SK-N-SH treated with all-trans-retinoic acid at 6 μM for 48 hours (cell line): ENCODE results near the gene GPR18.

Experiments
- ATAC-seq: fragments of 200-7000 bp; cut with Tn5 transposase; 3 replicates; pipeline ENCODE4 v1.9.1; 2020; ENCODE audit warnings: mild to moderate bottlenecking, moderate library complexity
- ARNTL ChIP-seq: fragments of 450-650 bp; formaldehyde crosslinking; IDR thresholded peaks from 2 replicates; pipeline ENCODE4 v1.5.0; 2020; ENCODE audit warnings: low read depth, mild to moderate bottlenecking, moderate library complexity, borderline replicate concordance
- BACH2 ChIP-seq: fragments of 250-450 bp; sonication (Bioruptor Pico); IDR thresholded peaks from 2 replicates; pipeline ENCODE4 v1.9.0; 2021; ENCODE audit warnings: mild to moderate bottlenecking, borderline replicate concordance
- CREB5 ChIP-seq: fragments of 250-450 bp; sonication (Bioruptor Pico); IDR thresholded peaks from 2 replicates; pipeline ENCODE4 v1.5.1; 2020; ENCODE audit warnings: low read depth, mild to moderate bottlenecking, moderate library complexity
- CSDC2 ChIP-seq: fragments of 250-450 bp; sonication (Bioruptor Pico); IDR thresholded peaks from 2 replicates; pipeline ENCODE4 v1.5.0; 2020; ENCODE audit warnings: mild to moderate bottlenecking, moderate library complexity
- CSRNP3 ChIP-seq: fragments of 250-450 bp; sonication (Bioruptor Pico); IDR thresholded peaks from 2 replicates; pipeline ENCODE4 v1.5.1; 2021; ENCODE audit warnings: mild to moderate bottlenecking, moderate library complexity
- ESRRG ChIP-seq: fragments of 250-450 bp; sonication (Bioruptor Pico); IDR thresholded peaks from 2 replicates; pipeline ENCODE4 v1.6.1; 2021; ENCODE audit warnings: mild to moderate bottlenecking
- ISL1 ChIP-seq: fragments of 250-450 bp; sonication (Bioruptor Pico); IDR thresholded peaks from 2 replicates; pipeline ENCODE4 v2.1.2; 2022; ENCODE audit warnings: mild to moderate bottlenecking, moderate library complexity
- OSR1 ChIP-seq: fragments of 250-450 bp; sonication (Bioruptor Pico); IDR thresholded peaks from 2 replicates; pipeline ENCODE4 v1.8.0; 2022; ENCODE audit warnings: moderate library complexity, mild to moderate bottlenecking, inconsistent platforms
- PATZ1 ChIP-seq: fragments of 250-450 bp; sonication (Bioruptor Pico); IDR thresholded peaks from 2 replicates; pipeline ENCODE4 v1.8.0; 2020; ENCODE audit warnings: mild to moderate bottlenecking, moderate library complexity, borderline replicate concordance
- POU6F1 ChIP-seq: fragments of 250-450 bp; sonication (Bioruptor Pico); IDR thresholded peaks from 2 replicates; pipeline ENCODE4 v1.8.0; 2021; ENCODE audit warnings: low read depth, mild to moderate bottlenecking, moderate library complexity, borderline replicate concordance
- PPARA ChIP-seq: fragments of 250-450 bp; sonication (Bioruptor Pico); IDR thresholded peaks from 2 replicates; pipeline ENCODE4 v1.5.0; 2020; ENCODE audit warnings: mild to moderate bottlenecking, borderline replicate concordance
- SNAI2 ChIP-seq: fragments of 250-450 bp; sonication (Bioruptor Pico); IDR thresholded peaks from 2 replicates; pipeline ENCODE4 v1.5.0; 2020; ENCODE audit warnings: mild to moderate bottlenecking, moderate library complexity
- TCF4 ChIP-seq: fragments of 250-450 bp; sonication (Bioruptor Pico); IDR thresholded peaks from 2 replicates; pipeline ENCODE4 v1.8.0; 2021; ENCODE audit warnings: mild to moderate bottlenecking, moderate library complexity, borderline replicate concordance
- TOX ChIP-seq: fragments of 250-450 bp; sonication (Bioruptor Pico); IDR thresholded peaks from 2 replicates; pipeline ENCODE4 v1.8.0; 2021; ENCODE audit warnings: mild to moderate bottlenecking, moderate library complexity, borderline replicate concordance
- ZC3H10 ChIP-seq: fragments of 250-450 bp; sonication (Bioruptor Pico); IDR thresholded peaks from 2 replicates; pipeline ENCODE4 v1.5.1; 2021; ENCODE audit warnings: mild to moderate bottlenecking, moderate library complexity
- ZFP3 ChIP-seq: fragments of 250-450 bp; sonication (Bioruptor Pico); IDR thresholded peaks from 2 replicates; pipeline ENCODE4 v1.5.0; 2020; ENCODE audit warnings: mild to moderate bottlenecking, moderate library complexity
- ZFP30 ChIP-seq: fragments of 450-650 bp; formaldehyde crosslinking; IDR thresholded peaks from 2 replicates; pipeline ENCODE4 v1.5.0; 2022; ENCODE audit warnings: mild to moderate bottlenecking, moderate library complexity
- ZNF565 ChIP-seq: fragments of 450-650 bp; formaldehyde crosslinking; conservative IDR thresholded peaks from 2 replicates; pipeline ENCODE4 v1.5.0; 2020; ENCODE audit warnings: low read depth, mild to moderate bottlenecking, moderate library complexity
- ZNF70 ChIP-seq: fragments of 450-650 bp; formaldehyde crosslinking; IDR thresholded peaks from 2 replicates; pipeline ENCODE4 v1.5.0; 2020; ENCODE audit warnings: mild to moderate bottlenecking, moderate library complexity
- ZNF8 ChIP-seq: fragments of 450-650 bp; formaldehyde crosslinking; IDR thresholded peaks from 2 replicates; pipeline ENCODE4 v1.5.0; 2020; ENCODE audit warnings: mild to moderate bottlenecking, moderate library complexity

The GPR18 gene

GRCh38 chr13:99225078-99225477, 33.1 kb downstream of the GPR18 start:
- no peak for ATAC-seq
- TF ChIP-seq CREB5 (CRISPR knock-in tag) (no peak), ZFP30 (no peak), SNAI2 (no peak), ZNF8 (CRISPR knock-in tag) (no peak), PATZ1 (CRISPR knock-in tag) (no peak), OSR1 (CRISPR knock-in tag) (no peak), TOX (no peak), POU6F1 (no peak), CSDC2 (CRISPR knock-in tag) (no peak), TCF4 (CRISPR knock-in tag) (no peak), CSRNP3 (CRISPR knock-in tag) (no peak), ZFP3 (CRISPR knock-in tag) (no peak), ARNTL (no peak), ZC3H10 (no peak), BACH2 (CRISPR knock-in tag) (no peak)
- TF ChIP-seq, all 23 proteins: peak for 0

- TF ChIP-seq PPARA (CRISPR knock-in tag) (no peak), ARNTL (no peak), OSR1 (CRISPR knock-in tag) (no peak), TCF4 (CRISPR knock-in tag) (no peak), CSRNP3 (CRISPR knock-in tag) (no peak), ISL1 (CRISPR knock-in tag) (no peak), BACH2 (CRISPR knock-in tag) (no peak), ESRRG (CRISPR knock-in tag) (no peak)
- ATAC-seq = no peak
Observed at GRCh38 chr13:99224021-99224420, 34.2 kb downstream of the GPR18 start.

- TF ChIP-seq ZFP3 (CRISPR knock-in tag) (no peak), PPARA (CRISPR knock-in tag) (no peak), CSRNP3 (CRISPR knock-in tag) (no peak), ZNF565 (CRISPR knock-in tag) (no peak), PATZ1 (CRISPR knock-in tag) (no peak), ESRRG (CRISPR knock-in tag) (no peak), ZNF70 (CRISPR knock-in tag) (no peak)
- TF ChIP-seq, all 23 proteins: peak for 0
- no peak for ATAC-seq
Observed at GRCh38 chr13:99223587-99223986, 34.6 kb downstream of the GPR18 start.
